Neural cell (in vitro differentiated cells): ENCODE data around the gene PDCD2.

Experiments
- CTCF ChIP-seq: fragments of 450-650 bp; IDR thresholded peaks from 2 replicates; pipeline ENCODE4 v1.5.1; 2014; ENCODE audit warnings: antibody characterized with exemption, mild to moderate bottlenecking, moderate library complexity; ENCODE audit not compliant: poor library complexity, severe bottlenecking
- POLR2AphosphoS5 ChIP-seq: IDR thresholded peaks from 2 replicates; pipeline ENCODE4 v1.6.1; 2012
- SMC3 ChIP-seq: fragments of 450-650 bp; conservative IDR thresholded peaks from 2 replicates; pipeline ENCODE4 v1.6.1; 2014; ENCODE audit warnings: antibody characterized with exemption, mild to moderate bottlenecking, moderate library complexity; ENCODE audit not compliant: poor library complexity
- TF ChIP-seq, protein P1 (sequence below): IDR thresholded peaks from 2 replicates; pipeline ENCODE4 v1.6.1; 2012; ENCODE audit warnings: borderline replicate concordance

GRCh38 chr6:170597278-170597677 is 12.8 kb upstream of the PDCD2 start:
- TF ChIP-seq, protein P1, sequence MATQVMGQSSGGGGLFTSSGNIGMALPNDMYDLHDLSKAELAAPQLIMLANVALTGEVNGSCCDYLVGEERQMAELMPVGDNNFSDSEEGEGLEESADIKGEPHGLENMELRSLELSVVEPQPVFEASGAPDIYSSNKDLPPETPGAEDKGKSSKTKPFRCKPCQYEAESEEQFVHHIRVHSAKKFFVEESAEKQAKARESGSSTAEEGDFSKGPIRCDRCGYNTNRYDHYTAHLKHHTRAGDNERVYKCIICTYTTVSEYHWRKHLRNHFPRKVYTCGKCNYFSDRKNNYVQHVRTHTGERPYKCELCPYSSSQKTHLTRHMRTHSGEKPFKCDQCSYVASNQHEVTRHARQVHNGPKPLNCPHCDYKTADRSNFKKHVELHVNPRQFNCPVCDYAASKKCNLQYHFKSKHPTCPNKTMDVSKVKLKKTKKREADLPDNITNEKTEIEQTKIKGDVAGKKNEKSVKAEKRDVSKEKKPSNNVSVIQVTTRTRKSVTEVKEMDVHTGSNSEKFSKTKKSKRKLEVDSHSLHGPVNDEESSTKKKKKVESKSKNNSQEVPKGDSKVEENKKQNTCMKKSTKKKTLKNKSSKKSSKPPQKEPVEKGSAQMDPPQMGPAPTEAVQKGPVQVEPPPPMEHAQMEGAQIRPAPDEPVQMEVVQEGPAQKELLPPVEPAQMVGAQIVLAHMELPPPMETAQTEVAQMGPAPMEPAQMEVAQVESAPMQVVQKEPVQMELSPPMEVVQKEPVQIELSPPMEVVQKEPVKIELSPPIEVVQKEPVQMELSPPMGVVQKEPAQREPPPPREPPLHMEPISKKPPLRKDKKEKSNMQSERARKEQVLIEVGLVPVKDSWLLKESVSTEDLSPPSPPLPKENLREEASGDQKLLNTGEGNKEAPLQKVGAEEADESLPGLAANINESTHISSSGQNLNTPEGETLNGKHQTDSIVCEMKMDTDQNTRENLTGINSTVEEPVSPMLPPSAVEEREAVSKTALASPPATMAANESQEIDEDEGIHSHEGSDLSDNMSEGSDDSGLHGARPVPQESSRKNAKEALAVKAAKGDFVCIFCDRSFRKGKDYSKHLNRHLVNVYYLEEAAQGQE: no peak
- TF ChIP-seq SMC3 (no peak), CTCF (no peak), POLR2AphosphoS5 (no peak)
